Measurements from ENCODE around the gene AURKAIP1. TPM values are rescaled to one million over a fixed set of nuclear protein-coding genes. Genes with fewer than 3 reads are reported as not detected.

Gene AURKAIP1
- total RNA-seq, 2 donors from 2014 or later = 159 to 162 TPM

DNA sequence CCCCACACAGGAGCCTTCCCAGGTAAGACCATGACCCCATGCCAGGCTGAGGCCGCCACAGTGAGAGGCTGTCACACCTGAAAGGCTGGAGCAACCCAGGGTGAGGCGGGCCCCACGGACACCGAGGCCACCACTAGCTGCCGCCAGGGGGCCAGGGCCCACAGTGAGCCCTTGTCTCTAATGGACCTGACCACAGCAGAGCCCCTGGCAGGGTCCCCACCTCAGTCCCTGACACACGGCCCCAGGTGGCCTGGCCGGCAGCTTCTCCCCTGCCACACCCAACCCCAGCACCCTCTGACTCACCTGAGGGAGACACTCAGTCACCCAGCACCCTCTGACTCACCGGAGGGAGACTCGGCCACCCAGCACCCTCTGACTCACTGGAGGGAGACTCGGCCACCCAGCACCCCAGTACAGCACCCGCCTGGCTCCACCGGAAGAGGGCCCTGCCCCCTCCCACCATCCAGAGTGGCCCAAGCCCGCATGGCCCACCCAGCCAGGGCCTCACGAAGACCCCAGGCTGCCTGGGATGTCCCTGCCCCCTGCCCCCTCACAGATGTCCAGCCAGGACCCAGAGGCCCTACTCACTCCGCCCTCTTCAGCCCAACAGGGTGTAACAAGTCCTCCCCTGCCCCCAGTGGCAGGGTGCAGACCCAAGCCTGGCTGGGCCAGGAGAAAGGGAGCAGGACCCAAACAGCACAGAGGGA, 30.2 kb downstream of the AURKAIP1 start:
- no peaks in the 10 kb centered on the region for H3K27me3 ChIP-seq (ENCODE audit: control insufficient read depth, insufficient read depth, low read length, poor library complexity, severe bottlenecking)
- Mint-ChIP-seq H3K36me3 (ENCODE audit: low read depth) (peaks cover 15% of the 10 kb centered on the region), H3K4me1 (peaks cover 2% of the 10 kb centered on the region), H3K27me3 (ENCODE audit: insufficient read depth) (no peaks in the 10 kb centered on the region), H3K27ac (no peak overlapping the region), H3K4me3 (no peak overlapping the region), H3K9me3 (no peaks in the 10 kb centered on the region)
- WGBS, 2 experiments (ENCODE audit: insufficient coverage in 1 of 2, insufficient read length in 1 of 2) = 88 to 91% methylated on average over 11 to 15 of the region's 15 CpGs
- no peak overlapping the region for H3K27ac ChIP-seq (ENCODE audit: low read depth, low read length)
- no peaks in the 10 kb centered on the region for H3K9me3 ChIP-seq (ENCODE audit: control insufficient read depth, low read length)
- peaks cover 14% of the 10 kb centered on the region for H3K36me3 ChIP-seq (ENCODE audit: control insufficient read depth, insufficient read depth, low read length)
- DNase-seq = peak; percentile 82
- no peak overlapping the region for H3K9ac ChIP-seq (ENCODE audit: extremely low read depth, low read length, poor library complexity, severe bottlenecking)
- H3K4me3 ChIP-seq (ENCODE audit: low read length) = no peak overlapping the region
- TF ChIP-seq, protein P1, sequence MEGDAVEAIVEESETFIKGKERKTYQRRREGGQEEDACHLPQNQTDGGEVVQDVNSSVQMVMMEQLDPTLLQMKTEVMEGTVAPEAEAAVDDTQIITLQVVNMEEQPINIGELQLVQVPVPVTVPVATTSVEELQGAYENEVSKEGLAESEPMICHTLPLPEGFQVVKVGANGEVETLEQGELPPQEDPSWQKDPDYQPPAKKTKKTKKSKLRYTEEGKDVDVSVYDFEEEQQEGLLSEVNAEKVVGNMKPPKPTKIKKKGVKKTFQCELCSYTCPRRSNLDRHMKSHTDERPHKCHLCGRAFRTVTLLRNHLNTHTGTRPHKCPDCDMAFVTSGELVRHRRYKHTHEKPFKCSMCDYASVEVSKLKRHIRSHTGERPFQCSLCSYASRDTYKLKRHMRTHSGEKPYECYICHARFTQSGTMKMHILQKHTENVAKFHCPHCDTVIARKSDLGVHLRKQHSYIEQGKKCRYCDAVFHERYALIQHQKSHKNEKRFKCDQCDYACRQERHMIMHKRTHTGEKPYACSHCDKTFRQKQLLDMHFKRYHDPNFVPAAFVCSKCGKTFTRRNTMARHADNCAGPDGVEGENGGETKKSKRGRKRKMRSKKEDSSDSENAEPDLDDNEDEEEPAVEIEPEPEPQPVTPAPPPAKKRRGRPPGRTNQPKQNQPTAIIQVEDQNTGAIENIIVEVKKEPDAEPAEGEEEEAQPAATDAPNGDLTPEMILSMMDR (conservative IDR thresholded peaks at IDR 0.05) = peak; percentile 75
- H3K4me1 ChIP-seq (ENCODE audit: control insufficient read depth, insufficient read depth, low read length) = peaks cover 5% of the 10 kb centered on the region

DNA sequence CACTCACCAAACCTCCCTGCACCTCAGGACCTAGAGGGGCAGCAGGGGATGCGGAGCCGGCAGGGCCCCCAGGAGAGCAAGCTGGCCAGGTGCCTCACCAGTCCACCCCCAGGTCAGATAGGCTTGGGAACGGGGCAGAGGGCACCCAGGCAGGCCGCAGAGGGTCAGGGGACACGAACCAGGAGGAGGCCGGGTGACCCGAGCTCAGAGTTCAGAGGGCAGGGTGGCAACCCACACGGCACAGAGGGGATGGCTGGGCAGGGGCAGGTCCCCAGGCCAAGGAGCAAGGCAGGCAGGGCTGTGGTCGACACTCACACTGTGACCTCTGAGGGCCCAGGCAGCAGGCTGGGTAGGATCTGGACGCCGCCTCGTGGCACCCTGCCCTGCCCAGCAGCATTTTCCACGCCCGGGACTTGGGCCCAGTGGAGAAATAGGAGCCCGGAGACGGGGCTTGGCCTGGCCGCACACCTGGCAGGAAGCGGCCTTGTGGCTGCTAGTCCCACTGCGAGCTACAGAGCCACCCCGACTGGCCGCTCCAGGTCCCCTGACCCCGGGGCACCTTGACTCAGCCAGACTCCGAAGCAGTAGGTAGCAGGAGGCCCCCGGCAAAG, 31.1 kb downstream of the AURKAIP1 start:
- Mint-ChIP-seq H3K4me1 (peaks cover 2% of the 10 kb centered on the region), H3K4me3 (no peak overlapping the region), H3K9me3 (no peaks in the 10 kb centered on the region), H3K36me3 (ENCODE audit: low read depth) (peaks cover 18% of the 10 kb centered on the region), H3K27ac (no peak overlapping the region), H3K27me3 (ENCODE audit: insufficient read depth) (no peaks in the 10 kb centered on the region)
- 93 to 95% methylated on average over 10 to 24 of the region's 24 CpGs for WGBS, 2 experiments (ENCODE audit: insufficient coverage in 1 of 2, insufficient read length in 1 of 2)
- no peak overlapping the region for H3K4me3 ChIP-seq (ENCODE audit: low read length)
- no peak for DNase-seq
- TF ChIP-seq, protein P1 (conservative IDR thresholded peaks at IDR 0.05) = no peak
- no peaks in the 10 kb centered on the region for H3K9me3 ChIP-seq (ENCODE audit: control insufficient read depth, low read length)
- no peak overlapping the region for H3K9ac ChIP-seq (ENCODE audit: extremely low read depth, low read length, poor library complexity, severe bottlenecking)
- peaks cover 14% of the 10 kb centered on the region for H3K36me3 ChIP-seq (ENCODE audit: control insufficient read depth, insufficient read depth, low read length)
- H3K27me3 ChIP-seq (ENCODE audit: control insufficient read depth, insufficient read depth, low read length, poor library complexity, severe bottlenecking) = no peaks in the 10 kb centered on the region
- H3K4me1 ChIP-seq (ENCODE audit: control insufficient read depth, insufficient read depth, low read length) = peaks cover 5% of the 10 kb centered on the region
- H3K27ac ChIP-seq (ENCODE audit: low read depth, low read length) = no peak overlapping the region

DNA sequence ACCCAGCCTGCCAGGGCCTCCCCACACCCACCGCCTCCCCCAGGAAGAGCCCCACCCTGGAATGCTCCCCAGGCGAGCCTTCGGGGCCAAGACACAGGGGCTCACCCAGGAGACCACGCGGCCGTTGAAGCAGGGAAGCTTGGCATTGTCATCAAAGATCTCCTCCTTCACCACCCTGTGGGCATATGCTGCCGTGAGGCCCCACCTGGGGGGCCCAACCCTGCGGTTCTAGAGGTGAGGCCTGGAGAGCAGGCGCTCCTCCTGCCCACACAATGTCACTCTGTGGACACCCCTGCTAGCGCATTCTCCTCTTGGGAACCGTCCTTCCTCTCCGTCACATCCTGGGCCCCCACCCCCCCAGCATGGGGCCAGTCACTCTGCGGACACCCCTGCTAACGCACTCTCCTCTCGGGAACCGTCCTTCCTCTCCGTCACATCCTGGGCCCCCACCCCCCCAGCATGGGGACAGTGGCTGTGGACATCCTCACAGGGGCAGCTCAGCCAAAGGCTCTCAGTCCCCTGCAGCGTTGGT, 32.4 kb downstream of the AURKAIP1 start:
- Histone ChIP-seq H3K36me3 (ENCODE audit: control insufficient read depth, insufficient read depth, low read length) (peaks cover 14% of the 10 kb centered on the region), H3K27ac (ENCODE audit: low read depth, low read length) (no peak overlapping the region), H3K4me1 (ENCODE audit: control insufficient read depth, insufficient read depth, low read length) (peaks cover 5% of the 10 kb centered on the region), H3K9ac (ENCODE audit: extremely low read depth, low read length, poor library complexity, severe bottlenecking) (no peak overlapping the region), H3K9me3 (ENCODE audit: control insufficient read depth, low read length) (no peaks in the 10 kb centered on the region), H3K27me3 (ENCODE audit: control insufficient read depth, insufficient read depth, low read length, poor library complexity, severe bottlenecking) (no peaks in the 10 kb centered on the region), H3K4me3 (ENCODE audit: low read length) (no peak overlapping the region)
- no peak for DNase-seq
- H3K27ac Mint-ChIP-seq = no peak overlapping the region
- H3K4me1 Mint-ChIP-seq = no peaks in the 10 kb centered on the region
- TF ChIP-seq, protein P1 (conservative IDR thresholded peaks at IDR 0.05) = no peak
- H3K27me3 Mint-ChIP-seq (ENCODE audit: insufficient read depth) = no peaks in the 10 kb centered on the region
- WGBS, 2 experiments (ENCODE audit: insufficient coverage in 1 of 2, insufficient read length in 1 of 2) = 94 to 95% methylated on average over 10 to 18 of the region's 18 CpGs
- H3K9me3 Mint-ChIP-seq = no peaks in the 10 kb centered on the region
- H3K36me3 Mint-ChIP-seq (ENCODE audit: low read depth) = peaks cover 22% of the 10 kb centered on the region
- H3K4me3 Mint-ChIP-seq = no peak overlapping the region
